ENCODE measurements around the gene SNRPA1. TPM values are rescaled to one million over a fixed set of nuclear protein-coding genes. Genes with fewer than 3 reads are reported as not detected.
"Not testable (repeated sequence)": the region's sequence is repeated elsewhere in the genome, so short reads cannot be mapped to it uniquely, and the experiment has no call there.

Gene SNRPA1
- total RNA-seq = 10 to 100 TPM; 23.8 to 36.3 (median 29.9) TPM
- polyA plus RNA-seq = 10 to 100 TPM; 25.0 to 51.4 TPM
- long read RNA-seq, donor 1, transcript SNRPA1-201 (9 exons, 1,055 nt) = major isoform, 11 of 42 reads
- long read RNA-seq, donor 1, partial matches to known transcripts = 23 of 42 reads
- long read RNA-seq, donor 1, other reads (novel, unspliced or antisense) = 1 of 42 reads
- long read RNA-seq, donor 2, transcript SNRPA1-201 (9 exons, 1,055 nt) = major isoform, 22 of 69 reads
- long read RNA-seq, donor 2, partial matches to known transcripts = 43 of 69 reads
- long read RNA-seq, donor 2, other reads (novel, unspliced or antisense) = 0 of 69 reads
- long read RNA-seq, donor 3, transcript SNRPA1-201 (9 exons, 1,055 nt) = major isoform, 15 of 32 reads
- long read RNA-seq, donor 3, partial matches to known transcripts = 7 of 32 reads
- long read RNA-seq, donor 3, other reads (novel, unspliced or antisense) = 3 of 32 reads

GRCh38 chr15:101294731-101295606 lies at the start of gene SNRPA1:
TSS of gene SNRPA1 (minus strand) at chr15:101295248. CDS start at chr15:101295178, 70 bp downstream.
- peak within 1 kb of the TSS; percentile 90 to 99 (median 96) for H3K27ac ChIP-seq
- no peaks in the 10 kb centered on the region for H3K27me3 ChIP-seq
- ATAC-seq (peak; percentile 93 to 96 (median 94)), DNase-seq (peak; percentile 97 to 99)
- 0 to 1% methylated on average over 87 of the region's 87 CpGs for WGBS, 2 donors
- no peaks in the 10 kb centered on the region for H3K9me3 ChIP-seq
- intact Hi-C loops (cut with DNase I) = loop anchor here in 6 of 10 donors (5.0 to 10.0 kb wide), 5 partner anchors 70 to 357 kb away; partner anchors contain the start of gene TM2D3 (in 2 of the 6)
- H3K36me3 ChIP-seq = peaks cover 0 to 29% (median 11%) of the 10 kb centered on the region in 9 donors
- H3K4me1 ChIP-seq = peaks cover 0 to 43% (median 34%) of the 10 kb centered on the region in 9 donors
- peak within 1 kb of the TSS; percentile 58 to 99 (median 91) for H3K4me3 ChIP-seq
- TF ChIP-seq CTCF (IDR thresholded peaks at IDR 0.05) = no peak

DNA sequence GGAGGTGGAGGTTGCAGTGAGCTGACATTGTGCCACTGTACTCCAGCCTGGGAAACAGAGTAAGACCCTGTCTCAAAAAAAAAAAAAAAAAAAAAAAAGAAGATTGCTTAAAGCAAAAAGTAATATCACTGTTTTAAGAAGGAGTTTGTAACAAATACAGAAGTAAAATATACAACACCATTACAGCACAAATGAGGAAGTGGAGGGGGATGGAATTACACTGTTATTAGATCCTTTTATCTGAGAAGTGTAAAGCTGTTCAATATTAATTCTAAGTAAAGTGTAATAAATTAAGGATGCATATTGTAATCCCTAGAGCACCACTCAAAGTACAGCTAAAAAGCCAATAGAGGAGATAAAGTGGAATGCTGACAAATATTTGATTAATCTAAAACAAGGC lies 47.0 kb upstream of the SNRPA1 start:
- ATAC-seq = no peak
- no peaks in the 10 kb centered on the region for H3K9me3 ChIP-seq
- no peaks in the 10 kb centered on the region for H3K36me3 ChIP-seq
- DNase-seq = no peak
- intact Hi-C loops (cut with DNase I) = no loop called here
- peaks cover 0 to 3% (median 0%) of the 10 kb centered on the region in 9 donors for H3K4me1 ChIP-seq
- TF ChIP-seq CTCF (IDR thresholded peaks at IDR 0.05) = no peak
- H3K27ac ChIP-seq = no peak overlapping the region
- no peak overlapping the region for H3K4me3 ChIP-seq
- peaks cover 0 to 18% (median 0%) of the 10 kb centered on the region in 7 donors for H3K27me3 ChIP-seq

- no peak for DNase-seq
- no peak for ATAC-seq
- Histone ChIP-seq H3K9me3 (peaks cover 0 to 22% (median 0%) of the 10 kb centered on the region in 11 donors), H3K4me3 (no peak overlapping the region), H3K4me1 (no peaks in the 10 kb centered on the region), H3K36me3 (no peaks in the 10 kb centered on the region), H3K27me3 (peaks cover 0 to 18% (median 0%) of the 10 kb centered on the region in 7 donors), H3K27ac (no peak overlapping the region)
- TF ChIP-seq CTCF (IDR thresholded peaks at IDR 0.05) = no peak
- intact Hi-C loops (cut with DNase I) = no loop called here
- 92 to 93% methylated on average over 1 of the region's 1 CpG for WGBS, 2 donors
These were observed 43.5 kb upstream of the SNRPA1 start for GRCh38 chr15:101338502-101339057.

- peaks cover 0 to 28% (median 0%) of the 10 kb centered on the region in 11 donors for H3K9me3 ChIP-seq
- no peak for TF ChIP-seq CTCF (IDR thresholded peaks at IDR 0.05)
- no peaks in the 10 kb centered on the region for H3K4me1 ChIP-seq
- 80 to 85% methylated on average over 7 of the region's 7 CpGs for WGBS, 2 donors
- no peak overlapping the region for H3K4me3 ChIP-seq
- intact Hi-C loops (cut with DNase I) = no loop called here
- no peak overlapping the region for H3K27ac ChIP-seq
- ATAC-seq (no peak), DNase-seq (no peak)
- H3K36me3 ChIP-seq = peaks cover 0 to 1% (median 0%) of the 10 kb centered on the region in 9 donors
- H3K27me3 ChIP-seq = peaks cover 0 to 18% (median 0%) of the 10 kb centered on the region in 7 donors
These were observed 42.9 kb upstream of the SNRPA1 start for GRCh38 chr15:101337976-101338375.

DNA sequence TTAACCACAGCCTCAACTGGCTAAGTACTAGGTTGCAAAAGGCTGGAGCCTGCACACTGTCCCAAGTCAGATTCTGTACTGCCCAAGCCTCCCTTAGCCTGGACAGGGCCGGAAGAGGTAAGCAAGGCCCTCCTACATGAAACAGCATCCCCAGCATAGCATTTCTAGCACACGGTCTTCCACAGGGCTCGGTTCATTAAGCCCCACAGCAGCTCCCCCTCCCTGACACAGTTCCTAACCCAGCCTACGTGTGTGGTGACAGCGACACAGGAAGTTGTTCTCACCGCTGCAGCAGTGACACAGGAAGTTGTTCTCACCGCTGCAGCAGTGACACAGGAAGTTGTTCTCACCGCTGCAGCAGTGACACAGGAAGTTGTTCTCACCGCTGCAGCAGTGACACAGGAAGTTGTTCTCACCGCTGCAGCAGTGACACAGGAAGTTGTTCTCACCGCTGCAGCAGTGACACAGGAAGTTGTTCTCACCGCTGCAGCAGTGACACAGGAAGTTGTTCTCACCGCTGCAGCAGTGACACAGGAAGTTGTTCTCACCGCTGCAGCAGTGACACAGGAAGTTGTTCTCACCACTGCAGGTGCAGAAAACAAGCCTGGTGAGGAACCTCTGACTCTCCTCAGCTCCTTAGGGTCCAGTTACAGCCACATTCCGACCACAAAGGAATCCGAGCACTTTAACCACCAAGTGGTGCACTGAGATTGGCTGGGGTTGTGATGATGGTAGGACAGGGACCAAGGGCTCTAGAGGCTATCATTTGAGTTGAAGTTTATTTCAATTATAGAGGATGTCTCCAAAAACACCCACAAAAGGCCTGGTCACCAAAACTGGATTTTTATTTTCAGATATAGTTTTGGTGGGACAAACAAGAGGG lies 39.1 kb upstream of the SNRPA1 start:
- H3K27ac ChIP-seq = peak overlapping the region in 1 of 10 donors; percentile 19
- 68 to 78% methylated on average over 10 to 11 of the region's 16 CpGs for WGBS, 2 donors
- H3K4me1 ChIP-seq; DNase-seq; ATAC-seq; H3K4me3 ChIP-seq; intact Hi-C loops (cut with DNase I); H3K27me3 ChIP-seq: not testable (repeated sequence)
- H3K9me3 ChIP-seq = peaks cover 0 to 29% (median 0%) of the 10 kb centered on the region in 11 donors
- H3K36me3 ChIP-seq = peaks cover 0 to 19% (median 0%) of the 10 kb centered on the region in 9 donors
